CD4-positive, CD25-positive, alpha-beta regulatory T cell (primary cell): ENCODE measurements around the gene MEI1. TPM values are rescaled to one million over a fixed set of nuclear protein-coding genes. Genes with fewer than 3 reads are reported as not detected.
A peak's percentile ranks its signal among the peaks of the same experiment; 100 is the strongest.
"Not testable (repeated sequence)": the region's sequence is repeated elsewhere in the genome, so short reads cannot be mapped to it uniquely, and the experiment has no call there.

Experiments used
- ATAC-seq, 2 donors: fragments of 150-1000 bp; cut with Tn5 transposase; one replicate each; pipeline ENCODE4 v1.10.0; 2021; ENCODE audit warnings: low read depth in 2 of 2, moderate number of reproducible peaks in 2 of 2, moderate library complexity in 1 of 2
- DNase-seq, 3 donors: peaks; one replicate each; pipeline versions ENCODE4 v3.0.0 to v3.0.0-alpha.2; 2012 to 2022; ENCODE audit warnings: mixed read lengths in 1 of 3
- H3K27ac ChIP-seq: one replicate; pipeline ENCODE4 v1.7.0; 2013; ENCODE audit warnings: mild to moderate bottlenecking, low read length; ENCODE audit not compliant: insufficient read depth, poor library complexity, severe bottlenecking
- H3K27me3 ChIP-seq: one replicate; pipeline ENCODE4 v1.7.0; 2013; ENCODE audit warnings: low read length; ENCODE audit not compliant: control insufficient read depth, insufficient read depth
- H3K36me3 ChIP-seq: one replicate; pipeline ENCODE4 v1.7.0; 2013; ENCODE audit warnings: mild to moderate bottlenecking, low read length, moderate library complexity; ENCODE audit not compliant: control insufficient read depth, insufficient read depth
- H3K4me1 ChIP-seq: 2 replicates; pipeline ENCODE4 v1.7.0; 2013; ENCODE audit warnings: mild to moderate bottlenecking, low read length; ENCODE audit not compliant: insufficient read depth, control insufficient read depth, poor library complexity, severe bottlenecking
- H3K4me3 ChIP-seq: one replicate; pipeline ENCODE4 v1.7.0; 2013; ENCODE audit warnings: low read depth, mild to moderate bottlenecking, low read length, moderate library complexity
- H3K9me3 ChIP-seq, 2 experiments: 1 replicate in 1 of 2; 2 replicates in 1 of 2; pipeline ENCODE4 v1.7.0; 2013; ENCODE audit warnings: low read length in 2 of 2, mild to moderate bottlenecking in 1 of 2, moderate library complexity in 1 of 2; ENCODE audit not compliant: control insufficient read depth in 2 of 2
- H3K27ac Mint-ChIP-seq, 3 donors: one replicate each; pipeline ENCODE4 v1.8.0; 2020 to 2022; ENCODE audit warnings: mild to moderate bottlenecking in 3 of 3, mixed read lengths in 3 of 3, moderate library complexity in 2 of 3
- H3K27me3 Mint-ChIP-seq: one replicate; pipeline ENCODE4 v1.8.0; 2022; ENCODE audit warnings: mild to moderate bottlenecking, mixed read lengths
- H3K36me3 Mint-ChIP-seq: one replicate; pipeline ENCODE4 v1.8.0; 2020; ENCODE audit warnings: mixed read lengths
- H3K4me1 Mint-ChIP-seq, 4 donors: one replicate each; pipeline ENCODE4 v1.8.0; 2020 to 2022; ENCODE audit warnings: mixed read lengths in 4 of 4, mild to moderate bottlenecking in 1 of 4
- H3K4me3 Mint-ChIP-seq, 4 donors: one replicate each; pipeline ENCODE4 v1.8.0; 2020 to 2022; ENCODE audit warnings: mild to moderate bottlenecking in 4 of 4, mixed read lengths in 4 of 4, moderate library complexity in 3 of 4
- H3K9me3 Mint-ChIP-seq, 7 donors: one replicate each; pipeline ENCODE4 v1.8.0; 2020 to 2022; ENCODE audit warnings: mixed read lengths in 7 of 7, mild to moderate bottlenecking in 3 of 7, moderate library complexity in 2 of 7
- polyA plus RNA-seq, 4 donors: library from polyadenylated mRNA; unstranded; fragments of 300-500 nt; fragmentation: Illumina TruSeq; gene quantifications; one replicate each; pipeline ENCODE4 v1.2.3, GENCODE V29; 2021
- total RNA-seq: library from RNA; stranded (reverse); gene quantifications from one replicate; pipeline ENCODE4 v1.2.3, GENCODE V29; 2022

The MEI1 gene
- total and polyA plus RNA-seq, 5 donors from 2014 or later = 106 to 288 (median 223) TPM

DNA sequence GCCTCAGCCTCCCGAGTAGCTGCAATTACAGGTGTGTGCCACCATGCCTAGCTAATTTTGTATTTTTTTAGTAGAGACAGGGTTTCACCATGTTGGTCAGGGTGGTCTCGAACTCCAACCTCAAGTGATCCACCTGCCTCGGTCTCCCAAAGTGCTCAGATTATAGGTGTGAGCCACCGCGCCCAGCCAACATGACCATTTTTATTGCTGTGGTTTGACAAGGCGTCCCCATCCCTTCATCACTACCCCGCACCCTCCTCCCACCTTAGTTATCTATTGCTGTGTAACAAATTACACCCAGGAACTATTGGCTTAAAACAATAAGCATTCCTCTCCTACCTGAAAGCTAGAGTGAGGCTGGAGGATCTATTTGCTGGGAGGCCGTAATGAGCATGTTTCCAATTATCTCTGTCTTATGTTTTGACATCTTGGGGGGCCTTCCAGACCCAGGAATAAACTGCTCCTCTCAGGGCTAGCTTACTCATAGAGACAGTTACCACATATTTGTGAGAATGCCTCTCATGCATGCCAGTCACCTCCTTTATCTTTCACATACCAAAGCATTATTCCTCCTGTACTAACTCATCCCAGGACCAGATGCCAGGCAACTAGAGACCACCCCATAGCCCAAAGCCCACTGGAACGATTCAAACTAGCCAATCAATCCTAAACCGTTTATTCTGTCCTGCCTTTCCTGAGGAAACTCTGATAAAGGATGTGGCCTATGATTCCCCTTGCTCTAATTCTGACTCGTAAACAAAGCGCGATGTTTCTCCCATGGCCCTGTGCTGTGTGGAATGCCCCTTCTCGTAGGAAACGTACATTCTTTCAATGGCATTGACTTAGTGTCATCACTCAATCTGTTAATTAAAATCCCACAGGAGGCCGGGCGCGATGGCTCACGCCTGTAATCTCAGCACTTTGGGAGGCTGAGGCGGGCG is 30.1 kb upstream of the MEI1 start:
- ATAC-seq = no peak
- H3K9me3 ChIP-seq = no peaks in the 10 kb centered on the region
- Mint-ChIP-seq H3K4me3 (no peak overlapping the region), H3K27ac (peak overlapping the region; percentile 26 to 90 (median 83)), H3K9me3 (no peaks in the 10 kb centered on the region), H3K36me3 (peaks cover 10% of the 10 kb centered on the region), H3K27me3 (no peaks in the 10 kb centered on the region), H3K4me1 (peaks cover 0 to 27% (median 10%) of the 10 kb centered on the region in 4 donors)
- peaks cover 7% of the 10 kb centered on the region for H3K4me1 ChIP-seq
- no peak for DNase-seq
- no peak overlapping the region for H3K4me3 ChIP-seq
- H3K36me3 ChIP-seq = peaks cover 18% of the 10 kb centered on the region
- H3K27ac ChIP-seq = no peak overlapping the region
- no peaks in the 10 kb centered on the region for H3K27me3 ChIP-seq

GRCh38 chr22:41672096-41672495 is 27.2 kb upstream of the MEI1 start:
- not testable (repeated sequence) for H3K9me3 ChIP-seq, H3K27me3 ChIP-seq, H3K27me3 Mint-ChIP-seq, H3K4me3 Mint-ChIP-seq, ATAC-seq, H3K4me3 ChIP-seq, H3K27ac ChIP-seq, H3K4me1 ChIP-seq, H3K9me3 Mint-ChIP-seq, DNase-seq
- H3K36me3 ChIP-seq = peaks cover 29% of the 10 kb centered on the region
- peak overlapping the region in 1 of 3 donors; percentile 17 for H3K27ac Mint-ChIP-seq
- H3K36me3 Mint-ChIP-seq = peaks cover 23% of the 10 kb centered on the region
- H3K4me1 Mint-ChIP-seq = peaks cover 0 to 30% (median 11%) of the 10 kb centered on the region in 4 donors

DNA sequence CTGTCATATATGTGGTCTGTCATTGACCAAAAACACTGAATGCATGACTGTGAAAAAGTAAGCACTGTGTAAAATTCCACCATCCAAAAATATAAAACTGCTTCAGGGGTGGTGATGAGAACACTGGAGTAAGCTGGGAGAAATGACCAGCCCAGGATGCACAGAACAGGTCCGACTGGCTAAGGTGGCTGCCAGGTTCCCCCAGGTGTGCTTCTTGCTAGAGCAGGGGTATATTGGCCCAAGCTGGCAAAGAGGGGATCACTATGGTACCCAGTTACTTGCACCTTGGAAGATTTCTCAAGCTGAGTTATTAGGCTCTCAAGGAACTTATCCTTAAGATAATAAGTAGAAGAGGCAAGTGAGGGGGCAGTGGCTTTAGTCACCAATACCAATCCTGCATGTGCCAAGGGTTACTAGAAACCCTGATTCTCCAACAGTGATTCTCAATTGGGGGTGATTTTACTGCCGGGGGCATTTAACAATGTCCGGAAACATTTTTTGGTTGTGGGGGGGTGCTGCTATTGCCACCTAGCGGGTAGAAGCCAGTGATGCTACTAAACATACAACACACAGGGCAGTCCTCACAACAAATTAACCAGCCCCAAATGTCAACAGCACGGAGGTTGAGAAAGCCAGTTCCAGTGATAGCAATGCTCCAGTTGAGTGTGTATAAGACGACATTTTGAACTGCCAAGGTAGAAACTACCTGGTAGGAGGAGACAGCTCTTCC is 26.4 kb upstream of the MEI1 start:
- ATAC-seq (no peak), DNase-seq (no peak)
- H3K27ac ChIP-seq = no peak overlapping the region
- H3K27me3 Mint-ChIP-seq = no peaks in the 10 kb centered on the region
- no peaks in the 10 kb centered on the region for H3K4me1 ChIP-seq
- H3K4me3 Mint-ChIP-seq = peak overlapping the region in 1 of 4 donors; percentile 3
- H3K27me3 ChIP-seq = no peaks in the 10 kb centered on the region
- no peaks in the 10 kb centered on the region for H3K9me3 ChIP-seq
- peaks cover 27% of the 10 kb centered on the region for H3K36me3 Mint-ChIP-seq
- H3K36me3 ChIP-seq = peaks cover 36% of the 10 kb centered on the region
- no peaks in the 10 kb centered on the region for H3K9me3 Mint-ChIP-seq
- H3K27ac Mint-ChIP-seq = no peak overlapping the region
- H3K4me1 Mint-ChIP-seq = peaks cover 0 to 29% (median 10%) of the 10 kb centered on the region in 4 donors
- no peak overlapping the region for H3K4me3 ChIP-seq

DNA sequence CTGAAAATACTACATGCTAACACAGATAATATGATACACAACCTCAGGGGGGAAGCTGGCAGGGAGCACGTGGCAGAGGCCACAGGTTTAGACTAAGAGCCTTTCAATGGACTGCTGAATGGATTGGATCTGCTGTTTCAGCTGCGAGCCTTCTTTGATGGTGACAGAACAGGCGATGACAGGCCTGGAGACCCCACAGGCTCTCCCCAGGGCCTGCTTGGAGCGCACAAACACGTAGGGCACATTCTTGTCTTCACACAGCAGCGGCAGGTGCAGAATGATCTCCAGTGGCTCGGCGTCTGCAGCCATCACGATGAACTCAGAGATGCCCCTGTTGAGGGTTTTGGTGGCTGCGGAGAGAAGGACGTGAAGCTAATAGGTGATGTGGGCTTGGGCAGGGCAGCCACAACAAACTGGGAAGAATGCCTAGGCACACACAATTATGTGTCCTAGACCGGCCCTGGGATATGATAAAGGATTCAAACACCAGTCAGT is 24.4 kb upstream of the MEI1 start:
- H3K4me1 Mint-ChIP-seq = peaks cover 0 to 30% (median 11%) of the 10 kb centered on the region in 4 donors
- peaks cover 33% of the 10 kb centered on the region for H3K36me3 Mint-ChIP-seq
- Histone ChIP-seq H3K27ac (no peak overlapping the region), H3K36me3 (peaks cover 49% of the 10 kb centered on the region), H3K9me3 (no peaks in the 10 kb centered on the region), H3K27me3 (no peaks in the 10 kb centered on the region), H3K4me3 (no peak overlapping the region), H3K4me1 (no peaks in the 10 kb centered on the region)
- H3K27ac Mint-ChIP-seq = peak overlapping the region in 2 of 3 donors; percentile 56 to 70
- H3K4me3 Mint-ChIP-seq = peak overlapping the region in 2 of 4 donors; percentile 29 to 38
- H3K9me3 Mint-ChIP-seq = no peaks in the 10 kb centered on the region
- no peak for DNase-seq
- H3K27me3 Mint-ChIP-seq = no peaks in the 10 kb centered on the region
- no peak for ATAC-seq

DNA sequence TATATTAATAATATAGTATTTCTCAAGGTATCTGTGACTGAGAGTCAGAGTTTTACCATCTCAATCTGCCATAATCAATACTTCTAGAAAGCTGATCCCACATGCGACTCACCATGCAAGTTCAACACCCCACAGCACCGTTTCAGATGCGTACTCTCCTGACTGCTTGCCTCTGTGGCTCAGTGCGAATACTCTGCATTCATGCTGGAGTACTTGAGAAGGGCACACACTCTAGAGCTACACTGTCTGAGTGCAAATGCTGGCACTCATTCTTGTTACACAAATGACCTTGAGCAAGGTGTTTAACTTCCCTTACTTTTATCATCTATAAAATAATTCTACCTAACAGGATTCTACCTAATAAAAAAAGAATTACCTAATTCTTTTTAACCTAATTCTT is 23.2 kb upstream of the MEI1 start:
- no peaks in the 10 kb centered on the region for H3K4me1 ChIP-seq
- Mint-ChIP-seq H3K36me3 (peaks cover 27% of the 10 kb centered on the region), H3K4me3 (no peak overlapping the region), H3K27ac (peak overlapping the region in 2 of 3 donors; percentile 55 to 83), H3K4me1 (peaks cover 0 to 42% (median 14%) of the 10 kb centered on the region in 4 donors), H3K27me3 (no peaks in the 10 kb centered on the region), H3K9me3 (no peaks in the 10 kb centered on the region)
- ATAC-seq = no peak
- no peaks in the 10 kb centered on the region for H3K27me3 ChIP-seq
- DNase-seq = no peak
- no peak overlapping the region for H3K4me3 ChIP-seq
- peaks cover 61% of the 10 kb centered on the region for H3K36me3 ChIP-seq
- no peak overlapping the region for H3K27ac ChIP-seq
- H3K9me3 ChIP-seq = no peaks in the 10 kb centered on the region

DNA sequence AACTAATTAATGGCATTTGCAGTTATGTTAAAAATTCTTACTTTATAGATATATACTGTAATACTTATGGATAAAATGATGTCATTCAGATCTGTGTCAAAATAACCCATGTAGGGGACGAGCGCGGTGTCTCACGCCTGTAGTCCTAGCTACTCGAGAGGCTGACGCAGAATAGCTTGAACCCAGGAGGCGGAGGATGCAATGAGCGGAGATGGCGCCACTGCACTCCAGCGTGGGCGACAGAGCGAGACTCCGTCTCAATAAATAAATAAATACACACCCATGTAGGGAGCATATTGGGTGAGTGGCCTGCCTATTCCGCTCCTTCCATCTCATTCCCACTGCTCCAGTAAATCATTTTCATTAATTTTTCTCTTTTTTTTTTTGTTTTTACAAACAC is 17.7 kb upstream of the MEI1 start:
- Mint-ChIP-seq H3K4me3 (peak overlapping the region; percentile 97 to 100 (median 98)), H3K27ac (peak overlapping the region; percentile 69 to 99 (median 95)), H3K36me3 (peaks cover 15% of the 10 kb centered on the region), H3K9me3 (peaks cover 0 to 3% (median 0%) of the 10 kb centered on the region in 7 donors), H3K27me3 (no peaks in the 10 kb centered on the region), H3K4me1 (peaks cover 17 to 53% (median 18%) of the 10 kb centered on the region in 4 donors)
- peak overlapping the region; percentile 82 for H3K4me3 ChIP-seq
- DNase-seq (no peak), ATAC-seq (peak in 1 of 2 donors; percentile 27)
- H3K4me1 ChIP-seq = peaks cover 14% of the 10 kb centered on the region
- H3K36me3 ChIP-seq = peaks cover 34% of the 10 kb centered on the region
- no peaks in the 10 kb centered on the region for H3K9me3 ChIP-seq
- no peaks in the 10 kb centered on the region for H3K27me3 ChIP-seq
- peak overlapping the region; percentile 93 for H3K27ac ChIP-seq

DNA sequence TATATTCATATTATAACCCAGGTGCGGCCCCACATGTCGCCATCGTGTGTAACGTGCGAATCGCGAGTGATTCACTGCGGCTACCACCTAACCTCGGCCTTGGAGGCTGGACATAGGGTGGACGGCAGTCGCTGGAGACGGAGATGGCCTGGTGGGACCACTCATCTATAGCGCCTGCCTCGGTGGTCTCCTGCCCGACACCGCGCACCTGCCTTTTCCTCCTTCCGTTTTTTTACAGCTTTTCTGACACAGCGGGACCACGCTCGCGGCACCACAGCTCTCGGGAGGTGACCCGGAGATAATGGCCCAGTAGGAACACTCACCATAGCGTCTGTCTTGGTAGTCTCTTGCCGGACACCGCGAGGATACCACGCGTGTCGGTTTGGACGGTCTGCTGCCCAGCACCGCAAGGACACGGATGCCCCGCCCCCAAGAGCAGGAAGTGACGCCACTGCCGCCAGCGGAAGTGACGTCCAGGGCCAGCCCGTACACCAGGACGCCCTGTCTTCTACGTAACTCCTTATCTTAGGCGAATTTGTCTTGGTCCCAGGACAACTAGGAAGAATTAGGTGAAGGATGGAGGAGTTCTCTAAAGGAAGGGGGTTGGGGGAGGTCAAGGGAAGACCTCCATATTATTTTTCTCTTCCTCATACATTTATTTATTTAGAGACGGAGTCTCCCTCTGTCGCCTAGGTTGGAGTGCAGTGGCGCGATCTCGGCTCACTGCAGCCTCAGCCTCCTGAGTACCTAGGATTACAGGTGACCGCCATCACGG is 17.1 kb upstream of the MEI1 start:
- no peaks in the 10 kb centered on the region for H3K9me3 ChIP-seq
- peaks cover 31% of the 10 kb centered on the region for H3K36me3 ChIP-seq
- H3K4me3 Mint-ChIP-seq = peak overlapping the region; percentile 97 to 100 (median 98)
- H3K4me1 Mint-ChIP-seq = peaks cover 14 to 54% (median 19%) of the 10 kb centered on the region in 4 donors
- peaks cover 19% of the 10 kb centered on the region for H3K4me1 ChIP-seq
- H3K27me3 Mint-ChIP-seq = no peaks in the 10 kb centered on the region
- peak; percentile 87 to 89 for ATAC-seq
- peaks cover 13% of the 10 kb centered on the region for H3K36me3 Mint-ChIP-seq
- no peaks in the 10 kb centered on the region for H3K27me3 ChIP-seq
- DNase-seq = peak; percentile 81 to 88 (median 87)
- H3K27ac ChIP-seq = peak overlapping the region; percentile 93
- H3K27ac Mint-ChIP-seq = peak overlapping the region; percentile 95 to 100 (median 99)
- H3K9me3 Mint-ChIP-seq = peaks cover 0 to 3% (median 0%) of the 10 kb centered on the region in 7 donors
- peak overlapping the region; percentile 82 for H3K4me3 ChIP-seq
